ENCODE data around the gene CTAG1A.

The CTAG1A gene

DNA sequence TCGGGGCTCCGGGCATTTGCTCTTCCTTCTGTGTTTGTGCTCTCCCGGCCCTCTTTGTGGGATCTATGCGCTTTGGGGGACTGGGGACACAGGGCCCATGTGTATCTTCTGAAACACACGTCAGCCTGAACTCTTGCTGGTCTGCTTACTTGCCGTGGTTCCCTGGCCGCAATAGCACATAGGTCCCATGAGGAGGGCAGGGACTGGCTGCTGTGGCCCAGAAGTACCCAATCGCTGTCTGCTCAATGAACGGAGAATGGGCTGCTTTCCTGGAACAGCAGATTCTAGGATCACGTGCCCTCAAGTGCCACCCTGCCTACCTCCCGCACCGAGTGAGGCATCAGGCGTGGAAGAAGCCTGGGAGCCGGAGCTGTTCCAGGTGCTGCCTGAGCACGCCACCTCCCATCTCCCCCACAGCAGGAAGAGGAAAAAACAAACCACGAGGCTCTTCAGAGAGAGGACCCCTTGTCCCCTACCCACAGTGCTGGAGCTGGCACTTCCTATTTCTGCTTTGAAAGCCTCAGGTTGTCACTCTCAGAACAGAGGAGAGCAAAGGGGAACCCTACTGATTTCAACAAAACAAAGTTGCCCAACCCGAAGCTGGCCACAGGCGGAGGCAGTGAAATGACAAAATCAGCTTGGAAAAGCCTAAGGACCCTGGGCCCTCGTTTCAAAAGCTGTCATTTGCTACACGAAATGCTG, 42.1 kb upstream of the CTAG1A start:
- peak overlapping the region; percentile 85 for H2BK120ac ChIP-seq (ENCODE audit: low read depth, low read length)
- peak overlapping the region; percentile 99 for H4K91ac ChIP-seq (ENCODE audit: low read length)
- H3K79me1 ChIP-seq (replicated peaks; ENCODE audit: low read length, poor library complexity, severe bottlenecking): no peaks in the 10 kb centered on the region
- peak overlapping the region; percentile 93 for H2BK15ac ChIP-seq (ENCODE audit: low read depth, poor library complexity, severe bottlenecking)
- peaks cover 28% of the 10 kb centered on the region for H3K4me1 ChIP-seq (ENCODE audit: control insufficient read depth, insufficient read depth, low read depth, low read length)
- H3K18ac ChIP-seq (ENCODE audit: low read depth in 1 of 2, low read length in 2 of 2): peak overlapping the region; percentile 75 to 94
- no peak overlapping the region for H3K4me2 ChIP-seq (ENCODE audit: low read length, poor library complexity, severe bottlenecking)
- H2AK5ac ChIP-seq (ENCODE audit: low read length, severe bottlenecking): peak overlapping the region; percentile 100
- H3K14ac ChIP-seq (ENCODE audit: low read length in 2 of 2): peak overlapping the region in 1 of 2 experiments; percentile 75
- H3K4me3 ChIP-seq (ENCODE audit: insufficient read depth in 1 of 2, low read depth in 1 of 2, low read length in 2 of 2): peak overlapping the region in 1 of 2 experiments; percentile 61
- peak overlapping the region; percentile 94 for H3K27ac ChIP-seq (ENCODE audit: low read length, poor library complexity, severe bottlenecking)
- peaks cover 0 to 15% of the 10 kb centered on the region in 2 experiments for H3K27me3 ChIP-seq (ENCODE audit: control insufficient read depth in 1 of 2, insufficient read depth in 1 of 2, low read length in 2 of 2)
- H3K9me3 ChIP-seq (ENCODE audit: control insufficient read depth, low read length): no peaks in the 10 kb centered on the region
- WGBS: 93% methylated on average over 19 of the region's 20 CpGs
- H4K8ac ChIP-seq (ENCODE audit: low read length): peak overlapping the region; percentile 84
- no peak overlapping the region for H2AFZ ChIP-seq (ENCODE audit: low read depth, low read length)
- H2BK5ac ChIP-seq (ENCODE audit: low read depth, low read length, poor library complexity, severe bottlenecking): peak overlapping the region; percentile 89
- no peak for DNase-seq
- H3K4ac ChIP-seq (ENCODE audit: low read depth in 1 of 2, low read length in 2 of 2): peak overlapping the region; percentile 54 to 91
- H3K36me3 ChIP-seq (ENCODE audit: control insufficient read depth in 1 of 2, insufficient read depth in 2 of 2, low read depth in 1 of 2, low read length in 2 of 2): peaks cover 14 to 36% of the 10 kb centered on the region in 2 experiments
- peak overlapping the region; percentile 88 for H3K9ac ChIP-seq (ENCODE audit: low read length)
- H2BK12ac ChIP-seq (ENCODE audit: low read length in 2 of 2): peak overlapping the region in 1 of 2 experiments; percentile 86
- H3K23ac ChIP-seq (ENCODE audit: low read length in 2 of 2): no peak overlapping the region

DNA sequence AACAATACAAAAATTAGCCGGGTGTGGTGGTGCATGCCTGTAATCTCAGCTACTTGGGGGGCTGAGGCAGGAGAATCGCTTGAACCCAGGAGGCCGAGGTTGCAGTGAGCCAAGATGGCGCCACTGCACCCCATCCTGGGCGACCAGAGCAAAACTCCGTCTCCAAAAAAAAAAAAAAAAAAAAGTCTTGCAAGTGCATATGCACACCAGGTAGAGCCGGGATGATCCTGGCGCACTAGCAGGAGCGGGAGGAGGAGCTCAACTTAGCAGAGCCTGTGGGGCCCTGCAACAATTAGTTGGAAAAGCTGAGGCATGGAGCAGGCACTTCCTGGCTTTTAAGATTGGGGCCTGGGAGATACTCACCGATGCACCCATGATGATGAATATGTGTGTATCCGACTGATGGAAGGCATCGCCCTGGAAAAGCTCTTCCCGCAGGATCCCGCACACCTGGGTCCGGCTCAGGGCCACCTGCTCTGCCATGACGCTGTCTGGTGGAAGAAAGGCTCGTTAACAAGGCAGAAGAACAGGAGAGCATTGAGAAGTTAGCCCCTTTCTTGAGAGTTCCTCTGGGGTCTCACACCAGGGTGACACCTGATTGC, 39.2 kb upstream of the CTAG1A start:
- no peak for DNase-seq
- H3K14ac ChIP-seq (ENCODE audit: low read length in 2 of 2): no peak overlapping the region

DNA sequence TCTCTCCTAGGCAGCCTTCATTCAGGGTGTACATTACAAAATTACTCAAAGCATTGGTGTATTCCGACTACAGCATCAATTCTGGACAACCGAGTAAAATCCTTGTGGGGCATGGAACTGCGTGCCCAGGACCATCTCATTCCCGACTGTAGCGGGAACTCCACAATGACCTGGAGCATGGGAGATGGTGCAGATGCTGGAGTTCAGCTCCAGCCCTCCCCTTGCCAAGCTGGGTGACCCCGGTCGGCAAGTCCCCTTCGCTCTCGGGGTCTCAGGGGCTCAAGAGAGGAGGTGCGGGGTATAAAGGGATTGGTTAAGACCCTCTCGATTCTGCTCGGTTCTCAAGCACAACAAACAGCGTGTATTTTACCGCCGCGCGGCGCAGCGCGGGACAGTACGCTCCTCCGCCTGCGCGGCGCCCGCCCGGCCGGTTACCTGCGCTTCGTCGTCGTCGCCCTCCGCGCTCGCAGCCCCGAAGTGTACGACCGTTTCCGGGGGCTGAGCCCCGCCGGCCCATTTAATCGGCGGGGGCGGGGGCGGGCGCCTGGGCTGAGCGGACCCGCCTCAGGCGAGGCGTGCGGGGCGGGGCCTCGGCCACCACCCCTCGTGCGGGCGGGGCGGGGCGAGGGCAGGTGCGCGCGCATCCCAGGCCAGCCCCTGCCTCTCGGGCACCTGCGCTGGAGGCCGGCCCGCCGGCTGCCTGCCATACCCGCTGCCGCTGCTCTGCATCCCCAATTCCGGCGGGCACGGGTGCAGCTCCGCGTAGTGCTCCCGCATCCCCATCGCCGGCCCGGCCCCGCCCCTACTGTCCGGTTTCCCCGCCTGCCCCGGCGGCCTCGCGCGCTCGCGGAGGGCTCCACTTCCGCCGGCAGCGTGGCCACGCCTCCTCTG, 38.3 kb upstream of the CTAG1A start, which contains the start of gene G6PD:
Gene G6PD (minus strand): TSS at position 493 of the 891 bp plus-strand sequence. CDS start 691 bp downstream, outside the sequence.
- Histone ChIP-seq H3K4me3 (ENCODE audit: insufficient read depth in 1 of 2, low read depth in 1 of 2, low read length in 2 of 2) (peak within 1 kb of the TSS; percentile 80 to 92), H3K9me3 (ENCODE audit: control insufficient read depth, low read length) (no peaks in the 10 kb centered on the region), H2BK5ac (ENCODE audit: low read depth, low read length, poor library complexity, severe bottlenecking) (no peak within 1 kb of the TSS), H2AK5ac (ENCODE audit: low read length, severe bottlenecking) (no peak within 1 kb of the TSS), H3K14ac (ENCODE audit: low read length in 2 of 2) (peak within 1 kb of the TSS in 1 of 2 experiments; percentile 79), H2BK12ac (ENCODE audit: low read length in 2 of 2) (peak within 1 kb of the TSS in 1 of 2 experiments; percentile 78), H3K79me1 (replicated peaks; ENCODE audit: low read length, poor library complexity, severe bottlenecking) (no peaks in the 10 kb centered on the region), H3K27ac (ENCODE audit: low read length, poor library complexity, severe bottlenecking) (peak within 1 kb of the TSS; percentile 94), H2AFZ (ENCODE audit: low read depth, low read length) (no peak within 1 kb of the TSS), H3K4me1 (ENCODE audit: control insufficient read depth, insufficient read depth, low read depth, low read length) (peaks cover 24% of the 10 kb centered on the region), H2BK120ac (ENCODE audit: low read depth, low read length) (peak within 1 kb of the TSS; percentile 19), H4K8ac (ENCODE audit: low read length) (peak within 1 kb of the TSS; percentile 77), H3K27me3 (ENCODE audit: control insufficient read depth in 1 of 2, insufficient read depth in 1 of 2, low read length in 2 of 2) (peaks cover 0 to 10% of the 10 kb centered on the region in 2 experiments), H3K23ac (ENCODE audit: low read length in 2 of 2) (peak within 1 kb of the TSS in 1 of 2 experiments; percentile 52), H3K18ac (ENCODE audit: low read depth in 1 of 2, low read length in 2 of 2) (peak within 1 kb of the TSS; percentile 80 to 83), H3K36me3 (ENCODE audit: control insufficient read depth in 1 of 2, insufficient read depth in 2 of 2, low read depth in 1 of 2, low read length in 2 of 2) (peaks cover 9 to 25% of the 10 kb centered on the region in 2 experiments), H3K4ac (ENCODE audit: low read depth in 1 of 2, low read length in 2 of 2) (peak within 1 kb of the TSS; percentile 79 to 81), H3K9ac (ENCODE audit: low read length) (peak within 1 kb of the TSS; percentile 92), H2BK15ac (ENCODE audit: low read depth, poor library complexity, severe bottlenecking) (peak within 1 kb of the TSS; percentile 67), H3K4me2 (ENCODE audit: low read length, poor library complexity, severe bottlenecking) (peak within 1 kb of the TSS; percentile 70), H4K91ac (ENCODE audit: low read length) (peak within 1 kb of the TSS; percentile 80)
- WGBS: under 1% methylated on average over 44 of the region's 92 CpGs
- peak; percentile 55 for DNase-seq

More for the DNA sequence above, 39.2 kb upstream of the CTAG1A start:
- peaks cover 9 to 25% of the 10 kb centered on the region in 2 experiments for H3K36me3 ChIP-seq (ENCODE audit: control insufficient read depth in 1 of 2, insufficient read depth in 2 of 2, low read depth in 1 of 2, low read length in 2 of 2)
- no peak overlapping the region for H3K4ac ChIP-seq (ENCODE audit: low read depth in 1 of 2, low read length in 2 of 2)
- H2BK12ac ChIP-seq (ENCODE audit: low read length in 2 of 2): no peak overlapping the region
- peak overlapping the region; percentile 64 for H3K4me2 ChIP-seq (ENCODE audit: low read length, poor library complexity, severe bottlenecking)
- H3K18ac ChIP-seq (ENCODE audit: low read depth in 1 of 2, low read length in 2 of 2): no peak overlapping the region
- no peak overlapping the region for H3K27ac ChIP-seq (ENCODE audit: low read length, poor library complexity, severe bottlenecking)
- no peak overlapping the region for H2AFZ ChIP-seq (ENCODE audit: low read depth, low read length)
- WGBS: 93% methylated on average over 15 of the region's 17 CpGs
- H3K4me3 ChIP-seq (ENCODE audit: insufficient read depth in 1 of 2, low read depth in 1 of 2, low read length in 2 of 2): peak overlapping the region in 1 of 2 experiments; percentile 79
- no peaks in the 10 kb centered on the region for H3K9me3 ChIP-seq (ENCODE audit: control insufficient read depth, low read length)
- H2BK5ac ChIP-seq (ENCODE audit: low read depth, low read length, poor library complexity, severe bottlenecking): no peak overlapping the region
- H3K79me1 ChIP-seq (replicated peaks; ENCODE audit: low read length, poor library complexity, severe bottlenecking): no peaks in the 10 kb centered on the region
- H3K9ac ChIP-seq (ENCODE audit: low read length): peak overlapping the region; percentile 79
- peaks cover 0 to 11% of the 10 kb centered on the region in 2 experiments for H3K27me3 ChIP-seq (ENCODE audit: control insufficient read depth in 1 of 2, insufficient read depth in 1 of 2, low read length in 2 of 2)
- no peak overlapping the region for H4K8ac ChIP-seq (ENCODE audit: low read length)
- H2AK5ac ChIP-seq (ENCODE audit: low read length, severe bottlenecking): no peak overlapping the region
- H3K4me1 ChIP-seq (ENCODE audit: control insufficient read depth, insufficient read depth, low read depth, low read length): peaks cover 30% of the 10 kb centered on the region
- no peak overlapping the region for H4K91ac ChIP-seq (ENCODE audit: low read length)
- no peak overlapping the region for H2BK120ac ChIP-seq (ENCODE audit: low read depth, low read length)
- no peak overlapping the region for H3K23ac ChIP-seq (ENCODE audit: low read length in 2 of 2)
- H2BK15ac ChIP-seq (ENCODE audit: low read depth, poor library complexity, severe bottlenecking): no peak overlapping the region

Measured in mesenchymal stem cell (in vitro differentiated cells and primary cell).